B cell (primary cell): ENCODE results near the gene SNAP47. TPM values are rescaled to one million over a fixed set of nuclear protein-coding genes. Genes with fewer than 3 reads are reported as not detected.

Experiments used
- ATAC-seq: fragments of 200-7000 bp; cut with Tn5 transposase; one replicate; pipeline ENCODE4 v1.10.0; 2021; ENCODE audit warnings: low read depth, mild to moderate bottlenecking, moderate number of reproducible peaks, moderate library complexity
- CTCF ChIA-PET: fragments of 350-600 bp; sonication (Branson Sonifier 250); formaldehyde crosslinking; loops from one replicate; lab custom pipeline; 2021; ENCODE audit warnings: antibody characterized with exemption, inconsistent platforms; lab: Charles Lee
- POLR2A ChIA-PET: fragments of 350-600 bp; sonication (Branson Sonifier 250); formaldehyde crosslinking; loops from one replicate; lab custom pipeline; 2021; ENCODE audit warnings: antibody characterized with exemption; lab: Charles Lee
- DNase-seq: peaks from one replicate; pipeline ENCODE4 v3.0.0; 2013
- H2AFZ ChIP-seq: 2 replicates; pipeline ENCODE4 v1.6.1; 2012; ENCODE audit warnings: mild to moderate bottlenecking, low read depth, low read length; ENCODE audit not compliant: insufficient read depth, poor library complexity, severe bottlenecking
- H3K27ac ChIP-seq, 2 donors: 1 replicate in 1 of 2; 2 replicates in 1 of 2; pipeline ENCODE4 v1.5.1; 2012 to 2013; ENCODE audit warnings: low read length in 2 of 2, mild to moderate bottlenecking in 2 of 2, moderate library complexity in 1 of 2
- H3K27me3 ChIP-seq, 4 experiments: fragments of 200-600 bp in 1 of 4; sonication (generic) in 1 of 4; replicated peaks in 1 of 4; 1 replicate in 2 of 4; 2 replicates in 2 of 4; pipeline versions ENCODE4 v1.6.1 to v1.7.0; 2013 to 2016; ENCODE audit warnings: low read length in 3 of 4, mild to moderate bottlenecking in 2 of 4, mixed read lengths in 1 of 4, moderate library complexity in 1 of 4; ENCODE audit not compliant: insufficient read depth in 4 of 4, control insufficient read depth in 3 of 4; ENCODE audit errors: control extremely low read depth in 1 of 4
- H3K36me3 ChIP-seq, 2 experiments: replicated peaks in 1 of 2; 1 replicate in 1 of 2; 2 replicates in 1 of 2; pipeline versions ENCODE4 v1.6.1 to v1.7.1; 2013; ENCODE audit warnings: low read length in 1 of 2; ENCODE audit not compliant: insufficient read depth in 2 of 2, control insufficient read depth in 1 of 2; ENCODE audit errors: control extremely low read depth in 1 of 2, extremely low read depth in 1 of 2
- H3K4me1 ChIP-seq, 2 donors: fragments of 200-600 bp in 1 of 2; sonication (generic) in 1 of 2; 1 replicate in 1 of 2; 2 replicates in 1 of 2; pipeline versions ENCODE4 v1.5.1 to v1.6.1; 2013 to 2017; ENCODE audit warnings: low read length in 2 of 2; ENCODE audit not compliant: control insufficient read depth in 2 of 2, insufficient read depth in 2 of 2
- H3K4me2 ChIP-seq: replicated peaks from 2 replicates; pipeline ENCODE3; 2012; ENCODE audit warnings: mild to moderate bottlenecking, low read depth, low read length; ENCODE audit not compliant: poor library complexity, severe bottlenecking
- H3K4me3 ChIP-seq, 5 experiments: fragments of 200-600 bp in 1 of 5; sonication (generic) in 1 of 5; 1 replicate in 3 of 5; 2 replicates in 2 of 5; pipeline versions ENCODE4 v1.5.1 to v1.7.0; 2011 to 2016; ENCODE audit warnings: low read length in 4 of 5, mild to moderate bottlenecking in 4 of 5, low read depth in 2 of 5, control low read depth in 1 of 5, moderate library complexity in 1 of 5; ENCODE audit not compliant: insufficient read depth in 1 of 5; ENCODE audit errors: control extremely low read depth in 1 of 5, extremely low read depth in 1 of 5
- H3K79me2 ChIP-seq: fragments of 200-600 bp; sonication (generic); one replicate; pipeline ENCODE4 v1.6.0; 2016; ENCODE audit warnings: low read length; ENCODE audit not compliant: control insufficient read depth, insufficient read depth
- H3K9ac ChIP-seq: fragments of 200-600 bp; sonication (generic); 2 replicates; pipeline ENCODE4 v1.6.1; 2017; ENCODE audit warnings: mild to moderate bottlenecking, low read length, moderate library complexity
- H3K9me3 ChIP-seq, 3 donors: one replicate each; pipeline versions ENCODE4 v1.6.1 to v1.7.1; 2013; ENCODE audit warnings: low read length in 2 of 3; ENCODE audit not compliant: control insufficient read depth in 2 of 3, insufficient read depth in 1 of 3; ENCODE audit errors: control extremely low read depth in 1 of 3
- H4K20me1 ChIP-seq: 2 replicates; pipeline ENCODE4 v1.6.0; 2012; ENCODE audit warnings: mild to moderate bottlenecking, low read length; ENCODE audit not compliant: insufficient read depth, control insufficient read depth, poor library complexity, severe bottlenecking
- H3K27ac Mint-ChIP-seq: one replicate; pipeline ENCODE4 v1.8.0; 2021; ENCODE audit warnings: mixed read lengths
- H3K27me3 Mint-ChIP-seq: one replicate; pipeline ENCODE4 v1.8.0; 2021; ENCODE audit warnings: mixed read lengths
- H3K4me1 Mint-ChIP-seq: one replicate; pipeline ENCODE4 v1.8.0; 2021; ENCODE audit warnings: mixed read lengths
- H3K4me3 Mint-ChIP-seq: one replicate; pipeline ENCODE4 v1.8.0; 2021; ENCODE audit warnings: mixed read lengths
- H3K9me3 Mint-ChIP-seq: one replicate; pipeline ENCODE4 v1.8.0; 2022; ENCODE audit warnings: mixed read lengths; ENCODE audit not compliant: insufficient read depth
- CTCF ChIP-seq: fragments of 200-600 bp; IDR thresholded peaks from one replicate; pipeline ENCODE4 v1.8.0; 2022; ENCODE audit warnings: antibody characterized with exemption, mild to moderate bottlenecking
- EZH2 ChIP-seq: IDR thresholded peaks from 2 replicates; pipeline ENCODE4 v1.6.1; 2012; ENCODE audit warnings: borderline replicate concordance, low read depth, mild to moderate bottlenecking, moderate library complexity, low read length; ENCODE audit not compliant: insufficient read depth, poor library complexity, severe bottlenecking
- WGBS: methylation state at CpG from one replicate; pipeline ENCODE4 v1.1.5; 2013; ENCODE audit warnings: missing lambda C conversion rate; ENCODE audit not compliant: insufficient coverage; 5-methylcytosine and 5-hydroxymethylcytosine counted together
- intact Hi-C: fragments of 100-400 bp; cut with micrococcal nuclease; formaldehyde crosslinking; loops from one replicate; pipeline ENCODE4 v1.10.0; 2022
- polyA plus RNA-seq: library from polyadenylated mRNA; depleted of rRNA; stranded (reverse); fragments of >200 nt; gene quantifications from 2 replicates; pipeline ENCODE4 v1.2.3, GENCODE V29; 2012
- total RNA-seq, 2 donors: library from RNA; stranded (reverse); fragments of 120-200 nt in 1 of 2; gene quantifications; 1 replicate in 1 of 2; 2 replicates in 1 of 2; pipeline versions ENCODE4 v1.2.3 to v1.2.4, GENCODE V29; 2013 to 2022

The SNAP47 gene
- total and polyA plus RNA-seq, 2 donors (not counting 1 experiment from before 2014, with no cell fraction given) = 25.6 to 34.9 TPM

- Histone ChIP-seq H3K4me2 (no peak overlapping the region), H3K4me3 (no peak overlapping the region), H4K20me1 (no peaks in the 10 kb centered on the region), H2AFZ (no peak overlapping the region), H3K79me2 (no peaks in the 10 kb centered on the region), H3K27me3 (no peaks in the 10 kb centered on the region), H3K27ac (no peak overlapping the region), H3K9ac (no peak overlapping the region), H3K9me3 (peaks cover 2 to 20% (median 14%) of the 10 kb centered on the region in 3 donors), H3K36me3 (no peaks in the 10 kb centered on the region), H3K4me1 (no peaks in the 10 kb centered on the region)
- ATAC-seq (no peak), DNase-seq (no peak)
- Mint-ChIP-seq H3K4me3 (no peak overlapping the region), H3K9me3 (peaks cover 19% of the 10 kb centered on the region), H3K27me3 (no peaks in the 10 kb centered on the region), H3K27ac (no peak overlapping the region), H3K4me1 (peaks cover 2% of the 10 kb centered on the region)
- intact Hi-C loops = no loop called here
- TF ChIP-seq CTCF (no peak), EZH2 (no peak)
- ChIA-PET POLR2A (no interaction called here), CTCF (no interaction called here)
Observed at GRCh38 chr1:227712648-227713047, 22.6 kb upstream of the SNAP47 start.

GRCh38 chr1:227718932-227719331 is 16.3 kb upstream of the SNAP47 start:
- Histone ChIP-seq H4K20me1 (no peaks in the 10 kb centered on the region), H3K4me1 (no peaks in the 10 kb centered on the region), H3K9ac (no peak overlapping the region), H3K9me3 (peaks cover 1 to 36% (median 30%) of the 10 kb centered on the region in 3 donors), H3K36me3 (no peaks in the 10 kb centered on the region), H2AFZ (no peak overlapping the region), H3K27me3 (no peaks in the 10 kb centered on the region), H3K4me3 (no peak overlapping the region), H3K27ac (no peak overlapping the region), H3K79me2 (no peaks in the 10 kb centered on the region), H3K4me2 (no peak overlapping the region)
- H3K27ac Mint-ChIP-seq = no peak overlapping the region
- no CpG with 5 or more reads among the region's 2 CpGs for WGBS
- CTCF ChIA-PET = no interaction called here
- POLR2A ChIA-PET = no interaction called here
- TF ChIP-seq CTCF (no peak), EZH2 (no peak)
- ATAC-seq (no peak), DNase-seq (no peak)
- no peak overlapping the region for H3K4me3 Mint-ChIP-seq
- no peaks in the 10 kb centered on the region for H3K4me1 Mint-ChIP-seq
- intact Hi-C loops = no loop called here
- no peaks in the 10 kb centered on the region for H3K27me3 Mint-ChIP-seq
- H3K9me3 Mint-ChIP-seq = peaks cover 34% of the 10 kb centered on the region
